HepG2 (cell line): ENCODE data around the gene TSN. TPM values are rescaled to one million over a fixed set of nuclear protein-coding genes. Genes with fewer than 3 reads are reported as not detected.

Experiments used
- CBX2 ChIP-seq, 2 experiments: fragments of 200-600 bp in 1 of 2; sonication (generic); formaldehyde crosslinking in 1 of 2; IDR thresholded peaks; 2 replicates each; pipeline versions ENCODE4 v1.7.0 to v1.8.1; 2018 to 2022; ENCODE audit warnings: low read depth in 2 of 2, low read length in 1 of 2, mild to moderate bottlenecking in 1 of 2, missing genetic modification reagents in 1 of 2
- DBP ChIP-seq: sonication (generic); formaldehyde crosslinking; IDR thresholded peaks from 2 replicates; pipeline ENCODE4 v1.4.0; 2020; ENCODE audit warnings: missing genetic modification reagents; ENCODE audit errors: not compliant biosample characterization
- FOXM1 ChIP-seq: sonication (generic); formaldehyde crosslinking; IDR thresholded peaks from 2 replicates; pipeline ENCODE4 v1.5.0; 2020; ENCODE audit warnings: missing genetic modification reagents
- HOXA5 ChIP-seq: sonication (generic); formaldehyde crosslinking; IDR thresholded peaks from 2 replicates; pipeline ENCODE4 v1.4.0; 2020; ENCODE audit warnings: missing genetic modification reagents
- KDM3A ChIP-seq: IDR thresholded peaks from 2 replicates; pipeline ENCODE4 v1.6.1; 2018; ENCODE audit warnings: low read depth, missing compliant biosample characterization
- PTBP1 ChIP-seq: fragments of 200-400 bp; formaldehyde crosslinking; IDR thresholded peaks from 2 replicates; pipeline ENCODE4 v1.6.1; 2018; ENCODE audit warnings: low read length, low read depth; ENCODE audit not compliant: poor library complexity, severe bottlenecking
- REXO4 ChIP-seq: sonication (generic); formaldehyde crosslinking; IDR thresholded peaks from 2 replicates; pipeline ENCODE4 v1.8.0; 2022; ENCODE audit warnings: missing genetic modification reagents, mild to moderate bottlenecking, borderline replicate concordance
- SOX13 ChIP-seq, 3 experiments: fragments of 450-650 bp in 1 of 3; sonication (generic) in 1 of 3; formaldehyde crosslinking in 1 of 3; IDR thresholded peaks in 2 of 3; conservative IDR thresholded peaks in 1 of 3; 2 replicates each; pipeline versions ENCODE4 v1.5.0 to v1.6.1; 2016 to 2020; ENCODE audit warnings: antibody characterized with exemption in 1 of 3, mild to moderate bottlenecking in 1 of 3, missing compliant biosample characterization in 1 of 3, missing genetic modification reagents in 1 of 3, moderate library complexity in 1 of 3
- SSRP1 ChIP-seq: IDR thresholded peaks from 2 replicates; pipeline ENCODE4 v1.6.1; 2016; ENCODE audit warnings: control low read depth
- TIGD3 ChIP-seq: sonication (generic); formaldehyde crosslinking; IDR thresholded peaks from 2 replicates; pipeline ENCODE4 v1.5.1; 2020; ENCODE audit warnings: mild to moderate bottlenecking, missing genetic modification reagents, borderline replicate concordance
- TSC22D2 ChIP-seq: sonication (generic); formaldehyde crosslinking; IDR thresholded peaks from 2 replicates; pipeline ENCODE4 v1.5.1; 2020; ENCODE audit warnings: missing genetic modification reagents, mild to moderate bottlenecking, borderline replicate concordance
- ZBTB44 ChIP-seq: sonication (generic); formaldehyde crosslinking; IDR thresholded peaks from 2 replicates; pipeline ENCODE4 v1.4.0; 2020; ENCODE audit warnings: missing genetic modification reagents
- ZGPAT ChIP-seq: IDR thresholded peaks from 2 replicates; pipeline ENCODE4 v1.6.1; 2016; ENCODE audit warnings: mild to moderate bottlenecking
- ZNF180 ChIP-seq: sonication (generic); formaldehyde crosslinking; IDR thresholded peaks from 2 replicates; pipeline ENCODE4 v1.4.0; 2020; ENCODE audit warnings: low read depth, missing genetic modification reagents, borderline replicate concordance
- ZNF282 ChIP-seq: fragments of 450-650 bp; IDR thresholded peaks from 2 replicates; pipeline ENCODE4 v1.6.1; 2018; ENCODE audit not compliant: partially characterized antibody
- ZNF431 ChIP-seq: sonication (generic); formaldehyde crosslinking; IDR thresholded peaks from 2 replicates; pipeline ENCODE4 v1.9.0; 2022; ENCODE audit warnings: missing genetic modification reagents, low read depth, mild to moderate bottlenecking, borderline replicate concordance
- ZNF468 ChIP-seq: sonication (generic); formaldehyde crosslinking; IDR thresholded peaks from 2 replicates; pipeline ENCODE4 v1.8.0; 2022; ENCODE audit warnings: mild to moderate bottlenecking, moderate library complexity, missing genetic modification reagents
- ZNF770 ChIP-seq: sonication (generic); formaldehyde crosslinking; IDR thresholded peaks from 2 replicates; pipeline ENCODE4 v1.5.0; 2020; ENCODE audit warnings: mild to moderate bottlenecking, missing genetic modification reagents
- polyA plus RNA-seq, 8 experiments: library from polyadenylated mRNA; depleted of rRNA in 3 of 8; stranded (reverse) in 7 of 8; unstranded in 1 of 8; fragments of >200 nt; fragmentation: Illumina TruSeq in 4 of 8; extraction: Trizol in 4 of 8; gene quantifications; 2 replicates each; pipeline versions ENCODE4 v1.2.1 to v1.2.3, GENCODE V29; 2011 to 2016; ENCODE audit warnings: low read depth in 4 of 8, missing spikeins in 1 of 8, mixed read lengths in 1 of 8; ENCODE audit not compliant: insufficient read depth in 1 of 8
- total RNA-seq, 5 experiments: library from RNA; depleted of rRNA; stranded (reverse); fragments of >200 nt; fragmentation: Illumina TruSeq; extraction: Trizol; gene quantifications; 2 replicates each; pipeline ENCODE4 v1.2.3, GENCODE V29; 2016; ENCODE audit warnings: low read depth in 1 of 5

Gene TSN
- total and polyA plus RNA-seq, 2 of the 13 experiments (the other 11 are each of a cell fraction or from before 2014, with no cell fraction given), result 56.4 to 115 TPM

GRCh38 chr2:121755237-121756111, at the start of gene TSN (continued):
- TF ChIP-seq ZGPAT (CRISPR knock-in tag), result peak; percentile 99
- peak; percentile 91; the same call in 1 of the 2 replicates for TF ChIP-seq KDM3A (CRISPR knock-in tag)
- peak; percentile 89 for TF ChIP-seq HOXA5
- TF ChIP-seq REXO4 (CRISPR knock-in tag), result no peak
- no peak for TF ChIP-seq ZNF468 (CRISPR knock-in tag)
- TF ChIP-seq PTBP1, result peak; percentile 40
- TF ChIP-seq ZBTB44 (CRISPR knock-in tag), result peak; percentile 86; the same call in 1 of the 2 replicates
- TF ChIP-seq ZNF282, result no peak
- no peak for TF ChIP-seq DBP (CRISPR knock-in tag)
- TF ChIP-seq FOXM1 (CRISPR knock-in tag), result no peak; the same call in 1 of the 2 replicates
- TF ChIP-seq SSRP1 (CRISPR knock-in tag), result peak; percentile 91
- 0 out of 2 replicates have a peak, but pooled peaks have one; percentile 22 for TF ChIP-seq ZNF770 (CRISPR knock-in tag)
- TF ChIP-seq CBX2 (IDR thresholded peaks at IDR 0.05; ENCODE audit: low read depth, low read length), result no peak
- TF ChIP-seq CBX2 (CRISPR knock-in tag; IDR thresholded peaks at IDR 0.05; ENCODE audit: low read depth), result 0 out of 2 replicates have a peak, but pooled peaks have one; percentile 27
- 0 out of 2 replicates have a peak, but pooled peaks have one; percentile 49 for TF ChIP-seq TIGD3
- TF ChIP-seq ZNF180 (CRISPR knock-in tag), result no peak
- no peak for TF ChIP-seq ZNF431 (CRISPR knock-in tag)
- TF ChIP-seq TSC22D2 (CRISPR knock-in tag), result peak; percentile 95
- TF ChIP-seq SOX13 (IDR thresholded peaks at IDR 0.05), result no peak
- TF ChIP-seq SOX13 (CRISPR knock-in tag; conservative IDR thresholded peaks at IDR 0.05 in 1 of 2, IDR thresholded peaks at IDR 0.05 in 1 of 2), result peak in 1 of 2 experiments; percentile 69; a peak in 2 of 4 replicates
